Measurements from ENCODE around the gene BANP.
"Not testable (repeated sequence)": the region's sequence is repeated elsewhere in the genome, so short reads cannot be mapped to it uniquely, and the experiment has no call there.

DNA sequence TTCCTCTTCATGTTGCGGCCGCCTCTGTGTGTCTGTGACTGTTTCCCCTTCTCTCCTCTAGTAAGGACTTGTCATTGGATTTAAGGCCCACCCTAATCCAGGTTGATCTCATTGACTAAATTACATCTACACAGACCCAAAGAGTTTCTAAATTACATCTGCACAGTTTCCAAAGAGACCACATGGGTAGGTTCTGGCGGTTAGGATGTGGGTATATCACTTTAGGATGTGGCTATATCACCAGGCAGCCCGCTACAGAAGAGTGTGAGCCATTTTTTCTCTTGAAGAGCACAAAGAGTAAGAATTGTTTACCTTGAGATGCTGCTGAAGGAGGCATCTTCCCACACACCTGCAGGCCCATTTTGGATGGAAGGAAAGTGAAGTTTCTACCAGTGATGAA, 30.1 kb downstream of the BANP start:
- not testable (repeated sequence) for TF ChIP-seq CTCF, POLR2A (IDR thresholded peaks at IDR 0.05)
